Esophagus squamous epithelium (tissue), 4 donors: Measurements from ENCODE around the gene AGBL1.

Experiments
- CTCF ChIP-seq, 6 experiments: fragments of 450-650 bp in 4 of 6; fragments of 200-600 bp in 2 of 6; sonication (generic) in 2 of 6; IDR thresholded peaks; one replicate each; pipeline ENCODE4 v1.5.1; 2016 to 2019; ENCODE audit warnings: antibody characterized with exemption in 6 of 6, mild to moderate bottlenecking in 4 of 6, moderate library complexity in 4 of 6
- POLR2A ChIP-seq, 4 donors: fragments of 450-650 bp; IDR thresholded peaks; one replicate each; pipeline ENCODE4 v1.6.1; 2017; ENCODE audit warnings: antibody characterized with exemption in 4 of 4, mild to moderate bottlenecking in 4 of 4, moderate library complexity in 3 of 4

GRCh38 chr15:86064326-86064725, 15.3 kb upstream of the AGBL1 start:
- TF ChIP-seq CTCF (IDR thresholded peaks at IDR 0.05), result no peak
- no peak for TF ChIP-seq POLR2A (IDR thresholded peaks at IDR 0.05)
